SU-DHL-6 (cell line): ENCODE results near the gene ZNF548.

Experiments
- H2AFZ ChIP-seq: fragments of 200-600 bp; sonication (generic); 2 replicates; pipeline ENCODE4 v1.6.1; 2014; ENCODE audit warnings: low read depth, mild to moderate bottlenecking, moderate library complexity, mixed read lengths, antibody characterized with exemption, low read length; ENCODE audit not compliant: severe bottlenecking
- H3F3A ChIP-seq: fragments of 200-600 bp; shearing (Covaris generic); 2 replicates; pipeline ENCODE4 v1.6.0; 2016; ENCODE audit warnings: antibody characterized with exemption, mild to moderate bottlenecking; ENCODE audit not compliant: insufficient read depth
- H3K27ac ChIP-seq: fragments of 200-600 bp; sonication (generic); 2 replicates; pipeline ENCODE4 v1.5.1; 2016; ENCODE audit warnings: low read depth, mild to moderate bottlenecking, low read length, moderate library complexity, mixed read lengths
- H3K27me3 ChIP-seq: fragments of 200-600 bp; sonication (generic), shearing (Covaris generic); 2 replicates; pipeline ENCODE4 v1.6.0; 2014; ENCODE audit warnings: mild to moderate bottlenecking, low read length
- H3K36me3 ChIP-seq: fragments of 200-600 bp; sonication (generic); 2 replicates; pipeline ENCODE4 v1.6.1; 2014; ENCODE audit warnings: mild to moderate bottlenecking, low read length, mixed read lengths
- H3K4me2 ChIP-seq: fragments of 300-600, 200-600 bp; shearing (Covaris generic), sonication (generic); 2 replicates; pipeline ENCODE4 v1.6.0; 2014; ENCODE audit warnings: low read length, low read depth, mild to moderate bottlenecking; ENCODE audit not compliant: poor library complexity, severe bottlenecking
- H3K4me3 ChIP-seq: fragments of 200-600 bp; sonication (generic); 2 replicates; pipeline ENCODE4 v1.5.1; 2014; ENCODE audit warnings: antibody characterized with exemption, low read length, mild to moderate bottlenecking, mixed read lengths; ENCODE audit not compliant: insufficient read depth, poor library complexity, severe bottlenecking
- H3K79me2 ChIP-seq: fragments of 200-600 bp; sonication (generic); 2 replicates; pipeline ENCODE4 v1.6.1; 2014; ENCODE audit warnings: mild to moderate bottlenecking, low read length, moderate library complexity; ENCODE audit not compliant: insufficient read depth
- H3K9ac ChIP-seq: fragments of 200-600 bp; sonication (generic); 2 replicates; pipeline ENCODE4 v1.7.0; 2014; ENCODE audit warnings: mild to moderate bottlenecking, low read length
- H3K9me2 ChIP-seq: fragments of 200-600 bp; sonication (generic); replicated peaks from 2 replicates; pipeline ENCODE4 v1.6.1; 2014; ENCODE audit warnings: low read length; ENCODE audit not compliant: insufficient read depth
- H3K9me3 ChIP-seq: fragments of 200-600 bp; sonication (generic); 2 replicates; pipeline ENCODE4 v1.6.1; 2014; ENCODE audit warnings: low read length, mixed read lengths; ENCODE audit not compliant: insufficient read depth
- H4K20me1 ChIP-seq: fragments of 200-600 bp; sonication (generic); 2 replicates; pipeline ENCODE4 v1.6.1; 2014; ENCODE audit warnings: low read depth, mild to moderate bottlenecking, antibody characterized with exemption, low read length, moderate library complexity, mixed read lengths
- CTCF ChIP-seq: fragments of 200-600 bp; sonication (generic); IDR thresholded peaks from one replicate; pipeline ENCODE4 v1.5.1; 2017; ENCODE audit warnings: antibody characterized with exemption, mild to moderate bottlenecking, low read length, moderate library complexity; ENCODE audit not compliant: insufficient read depth, poor library complexity, severe bottlenecking
- EZH2phosphoT487 ChIP-seq: fragments of 200-600 bp; sonication (generic), shearing (Covaris generic); conservative IDR thresholded peaks from 2 replicates; pipeline ENCODE4 v1.6.1; 2018; ENCODE audit warnings: mild to moderate bottlenecking, antibody characterized with exemption, low read length, moderate library complexity, mixed read lengths

Gene ZNF548

GRCh38 chr19:57441979-57442752, 52.5 kb downstream of the ZNF548 start:
- no peak for TF ChIP-seq EZH2phosphoT487
- TF ChIP-seq CTCF = no peak
- Histone ChIP-seq H3K36me3 (no peaks in the 10 kb centered on the region), H3K9me3 (no peaks in the 10 kb centered on the region)

GRCh38 chr19:57443121-57443696, 53.6 kb downstream of the ZNF548 start:
- Histone ChIP-seq H3K4me2 (no peak overlapping the region), H4K20me1 (no peaks in the 10 kb centered on the region), H3K27ac (no peak overlapping the region), H3K36me3 (no peaks in the 10 kb centered on the region), H3K79me2 (peaks cover 31% of the 10 kb centered on the region), H2AFZ (no peak overlapping the region), H3K27me3 (no peaks in the 10 kb centered on the region), H3K9me2 (no peaks in the 10 kb centered on the region), H3F3A (no peaks in the 10 kb centered on the region), H3K9me3 (no peaks in the 10 kb centered on the region), H3K4me3 (no peak overlapping the region), H3K9ac (no peak overlapping the region)
- TF ChIP-seq EZH2phosphoT487 (no peak), CTCF (no peak)

More at GRCh38 chr19:57441979-57442752, 52.5 kb downstream of the ZNF548 start:
- Histone ChIP-seq H3K9ac (no peak overlapping the region), H3F3A (no peaks in the 10 kb centered on the region), H3K4me3 (no peak overlapping the region), H3K27me3 (no peaks in the 10 kb centered on the region), H3K79me2 (peaks cover 40% of the 10 kb centered on the region), H4K20me1 (no peaks in the 10 kb centered on the region), H2AFZ (no peak overlapping the region), H3K9me2 (no peaks in the 10 kb centered on the region), H3K4me2 (no peak overlapping the region), H3K27ac (no peak overlapping the region)

- Histone ChIP-seq H3K9me2 (no peaks in the 10 kb centered on the region), H2AFZ (no peak overlapping the region), H3K9ac (no peak overlapping the region), H3K79me2 (no peaks in the 10 kb centered on the region), H3K36me3 (no peaks in the 10 kb centered on the region), H4K20me1 (no peaks in the 10 kb centered on the region), H3K4me3 (no peak overlapping the region), H3K4me2 (no peak overlapping the region), H3F3A (no peaks in the 10 kb centered on the region), H3K9me3 (no peaks in the 10 kb centered on the region), H3K27ac (no peak overlapping the region), H3K27me3 (no peaks in the 10 kb centered on the region)
- TF ChIP-seq EZH2phosphoT487 = no peak
- no peak for TF ChIP-seq CTCF
Observed at GRCh38 chr19:57452307-57452706, 62.7 kb downstream of the ZNF548 start.
